WTC11 (cell line): ENCODE measurements around the gene HOXA7. TPM values are rescaled to one million over a fixed set of nuclear protein-coding genes. Genes with fewer than 3 reads are reported as not detected.
A peak's percentile ranks its signal among the peaks of the same experiment; 100 is the strongest.

Experiments
- ATAC-seq: fragments of 200-7000 bp; cut with Tn5 transposase; 2 replicates; pipeline ENCODE4 v1.10.0; 2021; ENCODE audit warnings: mild to moderate bottlenecking, moderate library complexity
- CTCF ChIA-PET: fragments of 300-600 bp; sonication (Branson Sonifier 250); formaldehyde crosslinking; loops from one replicate; lab custom pipeline; 2021; ENCODE audit warnings: antibody characterized with exemption; lab: Charles Lee
- POLR2A ChIA-PET: fragments of 350-600 bp; sonication (Branson Sonifier 250); formaldehyde crosslinking; loops from one replicate; lab custom pipeline; 2021; ENCODE audit warnings: antibody characterized with exemption; lab: Charles Lee
- DNase-seq: peaks from one replicate; pipeline ENCODE4 v3.0.0; 2021; ENCODE audit warnings: low spot score
- H3K27ac Mint-ChIP-seq: 2 replicates; pipeline ENCODE4 v1.8.0; 2021; ENCODE audit warnings: mixed read lengths
- H3K27me3 Mint-ChIP-seq: 2 replicates; pipeline ENCODE4 v1.8.0; 2021; ENCODE audit warnings: low read depth, mild to moderate bottlenecking, moderate library complexity, mixed read lengths
- H3K36me3 Mint-ChIP-seq: 2 replicates; pipeline ENCODE4 v1.8.0; 2021; ENCODE audit warnings: mixed read lengths
- H3K4me1 Mint-ChIP-seq: 2 replicates; pipeline ENCODE4 v1.8.0; 2022; ENCODE audit warnings: mixed read lengths
- H3K4me3 Mint-ChIP-seq: 2 replicates; pipeline ENCODE4 v1.8.0; 2021; ENCODE audit warnings: mild to moderate bottlenecking, moderate library complexity, mixed read lengths
- H3K9me3 Mint-ChIP-seq: 2 replicates; pipeline ENCODE4 v1.8.0; 2021; ENCODE audit warnings: mixed read lengths
- FOXP1 ChIP-seq: sonication (generic); formaldehyde crosslinking; IDR thresholded peaks from 2 replicates; pipeline ENCODE4 v1.8.0; 2022; ENCODE audit warnings: missing genetic modification reagents, mild to moderate bottlenecking, moderate library complexity, borderline replicate concordance
- JUN ChIP-seq: sonication (generic); formaldehyde crosslinking; IDR thresholded peaks from 2 replicates; pipeline ENCODE4 v1.8.0; 2023; ENCODE audit warnings: mild to moderate bottlenecking, missing genetic modification reagents
- KAT7 ChIP-seq: sonication (generic); formaldehyde crosslinking; IDR thresholded peaks from 2 replicates; pipeline ENCODE4 v1.8.1; 2023; ENCODE audit warnings: missing genetic modification reagents, mild to moderate bottlenecking, borderline replicate concordance
- OVOL2 ChIP-seq: fragments of 250-450 bp; sonication (Bioruptor Pico); IDR thresholded peaks from 2 replicates; pipeline ENCODE4 v1.9.0; 2021; ENCODE audit warnings: mild to moderate bottlenecking, borderline replicate concordance
- SMAD4 ChIP-seq: sonication (generic); formaldehyde crosslinking; IDR thresholded peaks from 2 replicates; pipeline ENCODE4 v1.8.0; 2022; ENCODE audit warnings: mild to moderate bottlenecking, missing genetic modification reagents
- ZNF317 ChIP-seq: sonication (generic); formaldehyde crosslinking; IDR thresholded peaks from 2 replicates; pipeline ENCODE4 v1.8.1; 2023; ENCODE audit warnings: low read depth, mild to moderate bottlenecking, moderate library complexity, missing genetic modification reagents, borderline replicate concordance
- ZNF423 ChIP-seq: fragments of 250-450 bp; sonication (Bioruptor Pico); IDR thresholded peaks from 2 replicates; pipeline ENCODE4 v2.1.2; 2022; ENCODE audit warnings: mild to moderate bottlenecking, moderate library complexity
- total RNA-seq: library from RNA; stranded (reverse); gene quantifications from 3 replicates; pipeline ENCODE4 v1.2.3, GENCODE V29; 2021
- TF ChIP-seq, protein P1 (sequence below): sonication (generic); formaldehyde crosslinking; IDR thresholded peaks from 2 replicates; pipeline ENCODE4 v1.8.1; 2022; ENCODE audit warnings: low read depth, mild to moderate bottlenecking, moderate library complexity, missing genetic modification reagents, borderline replicate concordance
- TF ChIP-seq, protein P2 (sequence below): fragments of 250-450 bp; sonication (Bioruptor Pico); IDR thresholded peaks from 2 replicates; pipeline ENCODE4 v1.8.0; 2021; ENCODE audit warnings: mild to moderate bottlenecking
- TF ChIP-seq, protein P3 (sequence below): sonication (generic); formaldehyde crosslinking; IDR thresholded peaks from 2 replicates; pipeline ENCODE4 v1.8.1; 2022; ENCODE audit warnings: mild to moderate bottlenecking, missing genetic modification reagents, moderate library complexity, borderline replicate concordance
- TF ChIP-seq, protein P4 (sequence below): sonication (generic); formaldehyde crosslinking; IDR thresholded peaks from 2 replicates; pipeline ENCODE4 v1.8.1; 2022; ENCODE audit warnings: mild to moderate bottlenecking, moderate library complexity, missing genetic modification reagents

HOXA7 gene
- total RNA-seq, 1 experiment from 2014 or later = not detected

DNA sequence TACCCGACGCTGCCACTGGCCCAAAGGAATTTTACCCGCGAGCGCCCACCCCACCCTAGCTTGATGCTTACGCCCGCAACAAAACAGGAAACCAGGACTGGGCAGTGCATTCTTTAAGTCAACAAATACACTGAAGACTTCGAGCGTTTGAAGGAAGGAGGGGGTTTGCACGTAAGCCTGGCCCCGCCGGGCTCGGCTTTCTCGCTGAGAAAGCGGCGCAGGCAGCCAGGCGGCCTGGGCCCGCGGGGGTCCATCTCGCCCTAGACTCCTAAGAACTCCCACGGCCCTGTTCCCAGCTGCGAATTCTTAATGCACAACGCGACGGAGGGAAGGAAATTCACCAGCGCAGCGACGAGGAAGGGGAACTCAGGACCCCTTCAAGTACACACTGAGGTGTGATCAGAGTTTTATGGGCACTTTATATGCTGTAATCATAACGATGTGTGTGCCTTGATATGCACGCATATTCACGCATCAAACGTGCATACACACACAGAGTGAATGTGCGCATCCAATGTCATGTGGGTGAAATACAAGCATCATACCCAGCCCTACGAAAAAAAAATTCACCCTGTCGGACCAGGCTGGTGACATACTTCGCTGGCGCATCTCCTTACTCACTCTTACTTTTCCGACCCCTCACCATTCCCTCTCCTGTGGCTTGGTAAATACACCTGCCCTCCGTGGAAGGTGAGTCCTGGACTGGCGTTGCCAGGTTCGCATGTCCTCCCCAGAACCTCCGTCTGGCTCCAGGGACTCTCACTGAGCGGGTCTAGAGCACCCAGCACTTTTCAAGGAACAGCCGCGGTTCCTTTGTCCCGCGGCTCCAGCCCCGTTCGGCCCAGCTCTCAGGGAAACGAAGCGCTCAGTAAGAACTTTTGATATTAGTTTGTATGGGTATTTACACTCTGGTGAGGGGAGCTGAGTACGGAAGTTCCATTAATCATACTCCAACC lies 49.1 kb upstream of the HOXA7 start (continued):
- TF ChIP-seq, protein P1, sequence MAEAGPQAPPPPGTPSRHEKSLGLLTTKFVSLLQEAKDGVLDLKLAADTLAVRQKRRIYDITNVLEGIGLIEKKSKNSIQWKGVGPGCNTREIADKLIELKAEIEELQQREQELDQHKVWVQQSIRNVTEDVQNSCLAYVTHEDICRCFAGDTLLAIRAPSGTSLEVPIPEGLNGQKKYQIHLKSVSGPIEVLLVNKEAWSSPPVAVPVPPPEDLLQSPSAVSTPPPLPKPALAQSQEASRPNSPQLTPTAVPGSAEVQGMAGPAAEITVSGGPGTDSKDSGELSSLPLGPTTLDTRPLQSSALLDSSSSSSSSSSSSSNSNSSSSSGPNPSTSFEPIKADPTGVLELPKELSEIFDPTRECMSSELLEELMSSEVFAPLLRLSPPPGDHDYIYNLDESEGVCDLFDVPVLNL (CRISPR knock-in tag) = no peak

DNA sequence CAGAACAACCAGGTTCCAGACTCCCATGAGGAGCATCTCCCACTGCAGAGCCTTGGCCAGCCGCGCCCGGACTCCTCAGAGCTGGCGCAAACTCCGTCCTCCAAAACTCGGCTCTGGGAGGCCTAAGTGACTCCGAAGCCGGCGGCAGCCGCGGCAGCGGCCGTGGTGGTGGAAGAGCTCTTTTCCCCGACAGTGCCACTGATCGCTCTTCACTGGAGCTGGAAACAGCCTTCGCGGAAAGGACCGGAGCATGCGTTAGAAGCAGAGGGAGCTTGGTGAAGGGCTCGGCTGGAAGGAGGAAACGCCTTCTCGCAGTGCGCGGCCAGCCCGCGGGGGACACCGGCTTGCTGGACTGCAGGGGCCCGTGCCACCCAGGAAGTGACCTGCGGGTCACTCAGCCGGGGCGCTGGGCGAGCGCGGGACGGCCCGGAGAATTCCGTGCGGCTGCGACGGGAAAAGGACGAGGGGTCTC lies 48.4 kb upstream of the HOXA7 start:
- no peak overlapping the region for H3K27ac Mint-ChIP-seq
- DNase-seq = no peak
- CTCF ChIA-PET = interaction anchor here (0.7 to 2.4 kb wide), 7 partner anchors 9 to 401 kb away, joined by 3 to 12 read pairs (median 3); no protein-coding TSS in a partner anchor

DNA sequence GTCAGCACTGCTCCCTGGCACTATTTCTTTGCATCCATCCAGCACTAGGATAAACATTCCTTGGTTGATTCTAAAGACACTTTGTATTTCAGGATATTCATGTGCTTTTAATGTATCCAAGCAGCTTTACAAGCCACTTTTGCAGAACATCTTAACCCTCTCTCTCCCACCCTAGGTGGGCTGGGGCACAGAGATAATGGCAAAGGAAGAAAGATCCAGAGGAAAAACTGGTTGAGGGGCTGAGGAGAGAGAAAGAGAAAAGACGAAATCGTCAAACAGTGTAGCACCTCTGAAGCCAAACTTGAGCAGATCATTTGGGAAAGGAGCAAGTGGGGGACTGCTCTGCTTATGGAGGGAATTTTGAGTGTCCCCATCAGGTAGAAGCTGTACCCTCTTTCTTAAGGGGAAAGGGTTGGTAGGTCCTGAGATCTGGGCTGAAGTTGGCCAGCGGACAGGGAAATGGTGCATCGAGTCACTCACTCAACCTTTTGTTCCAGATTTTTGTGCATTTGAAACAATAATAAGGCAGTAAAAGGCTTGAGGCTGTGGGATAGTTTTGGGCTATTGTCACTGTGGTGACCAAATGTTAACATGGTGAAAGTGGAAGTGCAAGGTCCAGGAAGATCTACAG lies 47.6 kb upstream of the HOXA7 start:
- H3K27ac Mint-ChIP-seq = no peak overlapping the region
- H3K4me1 Mint-ChIP-seq = peaks cover 32% of the 10 kb centered on the region
- H3K9me3 Mint-ChIP-seq = no peaks in the 10 kb centered on the region
- ChIA-PET POLR2A (no interaction called here), CTCF (interaction anchor here (0.7 to 2.4 kb wide), 7 partner anchors 8 to 402 kb away, joined by 3 to 12 read pairs (median 3); no protein-coding TSS in a partner anchor)
- TF ChIP-seq OVOL2 (CRISPR knock-in tag) (no peak), ZNF423 (CRISPR knock-in tag) (no peak), ZNF317 (CRISPR knock-in tag) (no peak), FOXP1 (CRISPR knock-in tag) (no peak), SMAD4 (CRISPR knock-in tag) (no peak)
- TF ChIP-seq, protein P2, sequence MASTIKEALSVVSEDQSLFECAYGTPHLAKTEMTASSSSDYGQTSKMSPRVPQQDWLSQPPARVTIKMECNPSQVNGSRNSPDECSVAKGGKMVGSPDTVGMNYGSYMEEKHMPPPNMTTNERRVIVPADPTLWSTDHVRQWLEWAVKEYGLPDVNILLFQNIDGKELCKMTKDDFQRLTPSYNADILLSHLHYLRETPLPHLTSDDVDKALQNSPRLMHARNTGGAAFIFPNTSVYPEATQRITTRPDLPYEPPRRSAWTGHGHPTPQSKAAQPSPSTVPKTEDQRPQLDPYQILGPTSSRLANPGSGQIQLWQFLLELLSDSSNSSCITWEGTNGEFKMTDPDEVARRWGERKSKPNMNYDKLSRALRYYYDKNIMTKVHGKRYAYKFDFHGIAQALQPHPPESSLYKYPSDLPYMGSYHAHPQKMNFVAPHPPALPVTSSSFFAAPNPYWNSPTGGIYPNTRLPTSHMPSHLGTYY (CRISPR knock-in tag) = no peak
- no peak for ATAC-seq
- H3K27me3 Mint-ChIP-seq = peaks cover 96% of the 10 kb centered on the region
- H3K36me3 Mint-ChIP-seq = no peaks in the 10 kb centered on the region
- no peak overlapping the region for H3K4me3 Mint-ChIP-seq
- DNase-seq = no peak

More for the DNA sequence above, 48.4 kb upstream of the HOXA7 start:
- TF ChIP-seq, protein P3, sequence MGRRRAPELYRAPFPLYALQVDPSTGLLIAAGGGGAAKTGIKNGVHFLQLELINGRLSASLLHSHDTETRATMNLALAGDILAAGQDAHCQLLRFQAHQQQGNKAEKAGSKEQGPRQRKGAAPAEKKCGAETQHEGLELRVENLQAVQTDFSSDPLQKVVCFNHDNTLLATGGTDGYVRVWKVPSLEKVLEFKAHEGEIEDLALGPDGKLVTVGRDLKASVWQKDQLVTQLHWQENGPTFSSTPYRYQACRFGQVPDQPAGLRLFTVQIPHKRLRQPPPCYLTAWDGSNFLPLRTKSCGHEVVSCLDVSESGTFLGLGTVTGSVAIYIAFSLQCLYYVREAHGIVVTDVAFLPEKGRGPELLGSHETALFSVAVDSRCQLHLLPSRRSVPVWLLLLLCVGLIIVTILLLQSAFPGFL (CRISPR knock-in tag) = no peak
- TF ChIP-seq, protein P4, sequence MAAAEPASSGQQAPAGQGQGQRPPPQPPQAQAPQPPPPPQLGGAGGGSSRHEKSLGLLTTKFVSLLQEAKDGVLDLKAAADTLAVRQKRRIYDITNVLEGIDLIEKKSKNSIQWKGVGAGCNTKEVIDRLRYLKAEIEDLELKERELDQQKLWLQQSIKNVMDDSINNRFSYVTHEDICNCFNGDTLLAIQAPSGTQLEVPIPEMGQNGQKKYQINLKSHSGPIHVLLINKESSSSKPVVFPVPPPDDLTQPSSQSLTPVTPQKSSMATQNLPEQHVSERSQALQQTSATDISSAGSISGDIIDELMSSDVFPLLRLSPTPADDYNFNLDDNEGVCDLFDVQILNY (CRISPR knock-in tag) = 0 out of 2 replicates have a peak, but pooled peaks have one; percentile 15
- no peak for TF ChIP-seq JUN (CRISPR knock-in tag)
- no peak for TF ChIP-seq KAT7 (CRISPR knock-in tag)
- TF ChIP-seq ZNF317 (CRISPR knock-in tag) = 0 out of 2 replicates have a peak, but pooled peaks have one; percentile 22
- TF ChIP-seq OVOL2 (CRISPR knock-in tag) = no peak
- H3K9me3 Mint-ChIP-seq = no peaks in the 10 kb centered on the region
- POLR2A ChIA-PET = interaction anchor here (0.8 kb wide), 1 partner anchor 29 kb away, joined by 3 read pairs; no protein-coding TSS in a partner anchor
- H3K36me3 Mint-ChIP-seq = no peaks in the 10 kb centered on the region
- peak; percentile 4 for ATAC-seq
- H3K27me3 Mint-ChIP-seq = peaks cover 99% of the 10 kb centered on the region
- peaks cover 31% of the 10 kb centered on the region for H3K4me1 Mint-ChIP-seq
- peak overlapping the region; percentile 42 for H3K4me3 Mint-ChIP-seq
